ENCODE data around the gene CYB5R3.
"Not testable (repeated sequence)": the region's sequence is repeated elsewhere in the genome, so short reads cannot be mapped to it uniquely, and the experiment has no call there.

The CYB5R3 gene

DNA sequence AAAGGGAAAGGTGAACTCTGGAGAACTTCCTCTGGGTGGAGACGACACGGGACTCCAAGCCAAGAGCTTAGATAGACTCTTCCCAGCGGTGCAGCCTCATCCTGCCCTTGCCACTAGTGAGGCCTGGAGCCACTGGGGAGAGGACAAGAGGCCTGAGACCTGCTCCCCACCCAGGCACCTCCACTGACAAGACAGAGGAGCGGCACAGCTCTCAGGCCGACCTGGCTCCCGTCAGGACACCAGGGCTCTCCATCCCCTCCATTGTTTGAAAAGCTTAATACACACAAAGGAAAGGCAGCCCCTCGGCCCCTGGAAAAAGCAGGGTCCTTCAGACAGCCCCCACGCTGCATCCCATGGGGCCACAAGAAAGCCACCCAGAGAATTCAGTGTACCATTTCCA lies 64.1 kb downstream of the CYB5R3 start:
- H3K27ac Mint-ChIP-seq = no peak overlapping the region
- H3K4me3 Mint-ChIP-seq = no peak overlapping the region
- H3K9me3 Mint-ChIP-seq = no peaks in the 10 kb centered on the region
- ATAC-seq (no peak), DNase-seq (ENCODE audit: low spot score in 2 of 2) (no peak)
- peaks cover 87% of the 10 kb centered on the region for H3K36me3 Mint-ChIP-seq
- peaks cover 22% of the 10 kb centered on the region for H3K4me1 Mint-ChIP-seq

- Mint-ChIP-seq H3K36me3 (peaks cover 87% of the 10 kb centered on the region), H3K27ac (no peak overlapping the region), H3K4me3 (no peak overlapping the region), H3K4me1 (peaks cover 22% of the 10 kb centered on the region), H3K9me3 (no peaks in the 10 kb centered on the region)
- ATAC-seq (no peak), DNase-seq (ENCODE audit: low spot score in 2 of 2) (no peak)
These were observed 64.7 kb downstream of the CYB5R3 start for GRCh38 chr22:42584364-42584940.

DNA sequence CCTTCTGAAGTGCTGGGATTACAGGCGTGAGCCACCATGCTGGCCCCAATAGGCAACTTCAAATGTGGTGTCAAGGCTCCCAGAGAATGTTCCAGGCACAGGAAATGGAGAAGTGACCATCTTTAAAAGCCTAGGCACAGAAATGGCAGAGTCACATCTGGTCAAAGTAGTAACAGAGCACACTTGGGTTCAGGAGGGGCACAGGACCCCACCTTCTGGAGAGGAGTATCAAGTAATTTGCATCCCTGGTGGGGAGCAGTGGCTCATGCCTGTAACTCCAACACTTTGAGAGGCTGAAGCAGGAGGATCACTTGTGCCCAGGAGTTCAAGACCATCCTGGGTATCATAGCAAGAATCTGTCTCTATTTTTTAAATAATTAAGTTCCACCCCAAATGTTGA lies 66.2 kb downstream of the CYB5R3 start:
- Mint-ChIP-seq H3K27ac (no peak overlapping the region), H3K9me3 (no peaks in the 10 kb centered on the region), H3K4me3 (peak overlapping the region; percentile 94), H3K36me3 (peaks cover 87% of the 10 kb centered on the region), H3K4me1 (peaks cover 22% of the 10 kb centered on the region)
- ATAC-seq = no peak
- no peak for DNase-seq (ENCODE audit: low spot score in 2 of 2)

DNA sequence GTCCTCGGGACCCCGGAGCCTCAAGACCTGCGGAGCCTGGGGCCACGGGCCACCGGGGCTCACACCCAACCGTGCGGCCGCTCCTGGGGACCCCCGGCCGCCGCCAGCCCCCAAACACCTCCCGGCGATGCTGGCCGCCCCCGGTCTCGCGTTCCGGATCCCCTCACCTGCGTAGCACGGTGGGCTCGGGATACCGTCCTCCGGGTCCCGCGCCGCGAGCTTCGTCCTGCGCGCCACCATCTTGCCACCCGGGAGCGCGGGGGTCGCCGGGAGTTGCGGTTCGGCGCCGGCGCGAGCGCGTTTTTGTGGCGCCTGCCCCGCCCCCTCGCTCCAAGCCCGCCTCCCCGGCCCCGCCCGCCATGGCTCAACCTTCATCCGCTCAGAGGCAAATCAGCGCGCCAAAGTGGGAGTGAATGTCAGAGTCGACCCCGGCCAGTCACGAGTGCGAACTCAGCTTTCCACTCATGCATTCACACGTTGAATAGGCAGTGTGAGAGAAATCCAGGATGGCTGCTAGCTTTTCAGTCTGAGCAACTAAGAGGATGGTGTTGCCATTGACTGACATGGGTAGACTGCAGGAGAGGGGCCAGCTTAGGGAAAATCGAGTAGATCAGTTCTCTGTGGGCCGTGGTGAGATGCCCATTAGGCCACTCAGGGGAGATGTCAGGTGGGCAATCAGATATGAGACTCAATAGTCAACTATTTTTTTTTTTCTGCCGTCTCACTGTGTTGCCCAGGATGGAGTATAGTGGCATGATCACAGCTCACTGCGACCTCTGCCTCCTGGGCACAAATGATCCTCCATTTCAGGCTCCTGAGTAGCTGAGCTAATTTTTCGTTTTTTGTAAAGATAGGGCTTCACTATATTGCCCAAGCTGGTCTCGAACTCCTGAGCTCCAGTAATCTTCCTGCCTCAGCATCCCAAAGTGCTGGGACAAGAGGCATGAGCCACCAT lies 67.2 kb downstream of the CYB5R3 start:
- Mint-ChIP-seq H3K27ac (peak overlapping the region; percentile 96), H3K9me3 (no peaks in the 10 kb centered on the region), H3K4me3 (peak overlapping the region; percentile 94), H3K4me1 (peaks cover 22% of the 10 kb centered on the region), H3K36me3 (peaks cover 87% of the 10 kb centered on the region)
- DNase-seq (ENCODE audit: low spot score in 2 of 2) = peak; percentile 73 to 84
- ATAC-seq = peak; percentile 87

DNA sequence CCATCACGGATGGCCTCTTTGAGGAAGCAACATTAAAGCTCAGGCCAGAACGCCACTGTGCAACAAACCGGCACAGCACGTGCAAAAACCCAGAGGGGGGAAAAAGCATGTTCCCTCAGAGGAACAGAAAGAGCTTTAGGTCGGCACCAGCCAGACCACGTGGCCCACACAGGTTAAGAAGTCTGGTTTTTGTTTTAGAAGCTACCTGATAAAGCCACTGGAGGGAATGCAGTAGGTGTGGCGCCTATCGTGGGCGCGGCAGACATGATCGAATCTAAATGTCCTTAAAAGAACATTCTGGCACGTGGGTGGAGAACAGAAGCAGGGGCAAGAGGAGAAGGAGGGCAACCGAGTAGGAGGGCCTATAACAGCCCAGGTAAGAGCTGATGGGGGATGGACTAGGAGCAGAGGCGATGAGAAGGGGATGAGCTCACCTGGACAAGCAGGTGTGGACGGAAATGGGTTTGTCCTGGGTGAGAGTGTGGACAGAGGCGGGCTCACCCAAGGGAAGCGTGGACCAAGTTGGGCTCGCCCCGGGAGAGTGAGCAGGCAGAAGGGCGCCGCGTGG lies 67.9 kb downstream of the CYB5R3 start:
- Mint-ChIP-seq H3K36me3 (peaks cover 81% of the 10 kb centered on the region), H3K27ac (peak overlapping the region; percentile 96), H3K4me1 (peaks cover 22% of the 10 kb centered on the region), H3K4me3 (peak overlapping the region; percentile 94)
- peak; percentile 30 for ATAC-seq
- not testable (repeated sequence) for H3K9me3 Mint-ChIP-seq; DNase-seq (ENCODE audit: low spot score in 2 of 2)

GRCh38 chr22:42580040-42580439 lies 69.2 kb downstream of the CYB5R3 start:
- DNase-seq (ENCODE audit: low spot score in 2 of 2); ATAC-seq; H3K27ac Mint-ChIP-seq; H3K9me3 Mint-ChIP-seq: not testable (repeated sequence)
- H3K4me1 Mint-ChIP-seq = peaks cover 22% of the 10 kb centered on the region
- peaks cover 75% of the 10 kb centered on the region for H3K36me3 Mint-ChIP-seq
- H3K4me3 Mint-ChIP-seq = peak overlapping the region; percentile 15

DNA sequence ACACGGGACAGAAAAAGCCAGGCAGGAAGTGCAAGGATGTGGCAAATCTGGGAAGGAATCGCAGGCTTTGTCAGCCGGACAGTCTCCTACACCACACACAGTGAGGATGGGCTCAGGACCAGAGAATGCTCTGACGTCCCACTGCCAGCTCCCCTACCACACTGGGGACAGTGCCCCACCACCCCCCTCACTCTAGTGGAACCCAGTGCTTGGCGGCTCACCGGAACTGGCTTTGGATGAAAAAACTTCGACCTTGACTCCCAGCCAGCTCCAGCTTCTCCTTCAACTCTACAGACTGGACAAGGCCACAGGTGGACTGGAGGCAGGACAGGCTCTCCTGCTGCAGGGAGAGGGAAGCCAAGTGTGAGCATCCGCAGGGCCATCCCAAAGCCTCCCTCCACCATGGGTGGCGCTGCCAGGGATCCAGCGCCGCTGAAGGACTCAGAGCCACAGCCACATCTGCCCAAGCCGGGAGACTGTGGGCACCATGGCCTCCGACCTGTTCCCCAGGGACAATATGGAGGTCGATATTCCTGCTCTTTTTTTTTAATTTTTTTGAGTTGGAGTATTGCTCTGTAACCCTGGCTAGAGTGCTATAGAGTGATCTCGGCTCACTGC lies 71.5 kb downstream of the CYB5R3 start:
- Mint-ChIP-seq H3K4me1 (peaks cover 19% of the 10 kb centered on the region), H3K27ac (no peak overlapping the region), H3K4me3 (no peak overlapping the region), H3K9me3 (no peaks in the 10 kb centered on the region), H3K36me3 (peaks cover 75% of the 10 kb centered on the region)
- DNase-seq (ENCODE audit: low spot score in 2 of 2) (no peak), ATAC-seq (no peak)

DNA sequence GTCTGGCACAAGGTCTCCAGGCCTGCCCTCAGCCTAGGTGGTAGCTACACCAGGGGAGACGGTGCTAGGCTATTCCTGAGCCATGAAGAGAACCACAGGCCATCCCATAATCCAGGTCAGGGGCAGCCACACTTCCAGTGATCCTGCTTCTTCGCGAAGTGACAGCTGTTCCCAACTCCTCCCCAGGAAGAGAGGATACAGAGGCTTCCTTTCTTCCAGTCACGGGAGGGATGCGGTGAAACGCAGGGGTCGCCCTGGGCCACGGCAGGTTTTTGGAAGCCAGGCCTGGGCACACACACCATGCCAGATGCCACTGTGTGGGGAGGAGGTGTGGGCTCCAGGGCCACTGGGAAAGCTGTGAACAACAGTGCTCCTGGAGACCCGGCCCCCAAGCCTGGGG lies 72.1 kb downstream of the CYB5R3 start:
- Mint-ChIP-seq H3K4me1 (peaks cover 13% of the 10 kb centered on the region), H3K36me3 (peaks cover 75% of the 10 kb centered on the region)
- not testable (repeated sequence) for H3K9me3 Mint-ChIP-seq; H3K4me3 Mint-ChIP-seq; H3K27ac Mint-ChIP-seq; ATAC-seq; DNase-seq (ENCODE audit: low spot score in 2 of 2)

DNA sequence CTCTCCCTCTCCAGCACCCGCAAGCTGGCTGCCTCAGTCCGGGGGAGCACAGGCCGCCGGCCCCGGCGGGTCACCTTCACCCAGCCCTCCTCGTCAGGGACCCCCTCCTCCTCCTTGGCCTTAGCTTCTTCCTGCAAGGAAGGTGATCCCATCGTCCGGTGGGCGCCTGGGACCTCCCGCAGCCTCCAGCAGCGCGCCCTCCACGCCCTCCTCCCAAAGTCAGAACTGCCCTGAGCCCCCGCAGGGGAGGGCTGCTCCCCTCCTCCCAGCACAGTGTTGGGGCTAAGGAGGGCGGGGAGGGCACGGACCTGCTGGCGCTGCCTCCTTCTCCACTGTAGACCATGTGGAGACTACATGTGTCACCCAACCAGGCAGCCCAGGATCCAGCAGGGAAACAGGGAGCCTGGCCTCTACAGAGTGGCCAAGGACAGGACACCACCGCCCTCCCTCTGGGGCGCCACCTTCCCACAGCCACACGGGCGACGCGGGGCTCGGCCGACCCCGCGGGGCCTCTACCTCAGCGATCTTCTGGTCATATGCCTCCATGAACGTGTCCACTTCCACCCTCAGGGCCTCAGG lies 73.1 kb downstream of the CYB5R3 start:
- not testable (repeated sequence) for H3K9me3 Mint-ChIP-seq; DNase-seq (ENCODE audit: low spot score in 2 of 2); ATAC-seq; H3K27ac Mint-ChIP-seq; H3K4me3 Mint-ChIP-seq; H3K4me1 Mint-ChIP-seq
- H3K36me3 Mint-ChIP-seq = peaks cover 78% of the 10 kb centered on the region

DNA sequence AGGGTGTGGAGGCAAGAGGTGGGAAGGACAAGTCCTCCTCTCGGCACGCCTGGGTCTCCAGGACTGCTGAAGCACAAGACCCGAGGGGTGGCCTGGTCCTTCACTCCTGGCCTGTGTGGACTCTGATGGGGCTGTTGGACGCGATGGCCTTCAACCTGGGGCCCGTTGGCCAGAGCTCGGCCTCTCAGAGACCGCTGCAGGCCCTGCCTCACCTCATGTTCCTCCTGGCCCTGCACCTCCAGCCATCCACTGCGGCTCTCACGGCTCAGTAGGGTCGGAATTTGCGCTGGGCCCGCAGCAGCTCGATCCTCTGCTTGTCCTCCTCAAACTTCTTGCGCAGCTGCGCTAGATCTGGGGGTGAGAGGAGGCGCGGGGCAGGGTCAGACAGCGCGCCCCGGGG lies 74.7 kb downstream of the CYB5R3 start:
- not testable (repeated sequence) for ATAC-seq; H3K4me1 Mint-ChIP-seq; H3K9me3 Mint-ChIP-seq; H3K27ac Mint-ChIP-seq; H3K4me3 Mint-ChIP-seq; DNase-seq (ENCODE audit: low spot score in 2 of 2)
- H3K36me3 Mint-ChIP-seq = peaks cover 80% of the 10 kb centered on the region

DNA sequence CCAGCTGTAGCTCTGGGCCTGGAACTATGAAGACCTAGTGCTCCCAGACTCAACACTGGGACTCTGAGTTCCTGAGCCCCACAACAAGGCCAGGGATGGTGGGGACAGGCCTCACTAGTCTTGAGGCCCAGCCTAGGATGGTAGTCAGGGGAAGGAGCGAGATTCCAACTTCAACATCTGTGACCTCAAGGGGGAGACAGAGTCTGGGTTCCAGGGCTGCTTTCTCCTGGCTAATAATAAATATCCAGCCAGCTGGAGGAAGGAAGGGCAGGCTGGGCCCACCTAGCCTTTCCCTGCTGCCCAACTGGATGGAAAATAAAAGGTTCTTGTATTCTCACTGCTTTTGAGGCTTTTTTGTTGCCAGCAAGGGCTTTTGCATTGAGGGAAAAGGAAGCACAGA lies 75.1 kb downstream of the CYB5R3 start:
- H3K9me3 Mint-ChIP-seq; H3K27ac Mint-ChIP-seq; ATAC-seq; H3K4me1 Mint-ChIP-seq; DNase-seq (ENCODE audit: low spot score in 2 of 2); H3K4me3 Mint-ChIP-seq: not testable (repeated sequence)
- peaks cover 76% of the 10 kb centered on the region for H3K36me3 Mint-ChIP-seq

DNA sequence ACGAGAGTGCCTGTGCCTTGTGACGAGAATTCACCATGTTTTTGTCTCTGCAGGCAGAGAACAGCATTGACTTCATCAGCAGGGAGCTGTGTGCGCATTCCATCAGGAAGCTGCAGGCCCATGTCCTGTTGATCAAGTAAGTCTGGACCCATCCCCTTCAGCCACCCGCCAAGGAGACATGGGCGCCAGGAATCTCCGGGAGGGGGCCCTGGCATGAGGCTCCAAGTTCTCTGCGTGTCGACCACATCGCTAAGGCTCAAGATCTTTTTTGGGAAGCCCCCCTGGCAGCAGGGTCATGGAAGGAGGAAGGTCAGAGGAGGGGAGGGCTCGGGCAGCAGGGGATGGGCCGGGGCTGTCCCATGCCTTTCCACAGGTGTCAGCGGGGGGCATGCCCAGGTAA lies 78.1 kb downstream of the CYB5R3 start:
- not testable (repeated sequence) for DNase-seq (ENCODE audit: low spot score in 2 of 2); H3K4me3 Mint-ChIP-seq; ATAC-seq; H3K4me1 Mint-ChIP-seq; H3K9me3 Mint-ChIP-seq
- Mint-ChIP-seq H3K36me3 (peaks cover 52% of the 10 kb centered on the region), H3K27ac (peak overlapping the region; percentile 52)

DNA sequence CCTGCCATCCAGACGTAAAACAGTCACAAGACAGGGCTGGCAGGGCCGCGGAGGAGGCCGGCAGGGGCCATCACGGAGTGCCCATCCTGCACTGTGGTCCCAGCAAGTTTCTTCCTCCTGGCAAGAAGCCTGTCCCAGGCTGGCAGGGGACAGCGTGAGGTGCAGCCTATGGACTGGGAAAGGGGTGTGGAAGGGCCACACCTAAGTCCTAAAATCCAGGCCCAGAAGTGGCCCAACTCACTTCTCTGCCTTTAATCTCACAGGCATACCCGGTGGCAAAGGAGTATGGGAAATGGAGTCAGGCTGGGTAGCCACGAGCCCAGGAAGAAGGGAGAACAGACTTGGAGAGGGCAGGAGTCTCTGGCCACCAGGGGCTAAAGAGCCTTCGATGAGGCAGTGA lies 78.6 kb downstream of the CYB5R3 start:
- not testable (repeated sequence) for ATAC-seq; H3K9me3 Mint-ChIP-seq; H3K4me1 Mint-ChIP-seq; DNase-seq (ENCODE audit: low spot score in 2 of 2); H3K4me3 Mint-ChIP-seq
- peaks cover 48% of the 10 kb centered on the region for H3K36me3 Mint-ChIP-seq
- H3K27ac Mint-ChIP-seq = peak overlapping the region; percentile 52

GRCh38 chr22:42567950-42568349 lies 81.2 kb downstream of the CYB5R3 start:
- H3K4me1 Mint-ChIP-seq; ATAC-seq; H3K27ac Mint-ChIP-seq; H3K4me3 Mint-ChIP-seq; H3K9me3 Mint-ChIP-seq; DNase-seq (ENCODE audit: low spot score in 2 of 2): not testable (repeated sequence)
- H3K36me3 Mint-ChIP-seq = peaks cover 30% of the 10 kb centered on the region
